IMR-90 (cell line): ENCODE measurements around the gene KRTAP9-9. TPM values are rescaled to one million over a fixed set of nuclear protein-coding genes. Genes with fewer than 3 reads are reported as not detected.

ENCODE experiments used
- ATAC-seq: fragments of 200-7000 bp; cut with Tn5 transposase; 2 replicates; pipeline ENCODE4 v1.9.1; 2020; ENCODE audit warnings: low read depth, mild to moderate bottlenecking, moderate library complexity
- BruUV-seq: library from RNA; stranded (reverse); fragments of 400-500 nt; replicated peaks from 2 replicates; lab custom pipeline; 2021; lab: Mats Ljungman, UMichigan
- CTCF ChIA-PET: fragments of 300-600 bp; formaldehyde crosslinking; extraction: SDS; loops from one replicate; lab custom pipeline; 2021; ENCODE audit warnings: antibody characterized with exemption; lab: Yijun Ruan, JAX
- POLR2A ChIA-PET: fragments of 300-600 bp; sonication (Branson Sonifier 250); formaldehyde crosslinking; loops from one replicate; lab custom pipeline; 2022; ENCODE audit warnings: antibody characterized with exemption; ENCODE audit not compliant: unreplicated experiment; lab: Charles Lee
- DNase-seq: peaks from one replicate; pipeline ENCODE4 v3.0.0; 2013
- H2AFZ ChIP-seq: replicated peaks from 2 replicates; pipeline ENCODE3; 2013; ENCODE audit warnings: low read length, mild to moderate bottlenecking; ENCODE audit not compliant: poor library complexity
- H2AK5ac ChIP-seq: 2 replicates; pipeline ENCODE4 v1.6.1; 2013; ENCODE audit warnings: low read depth, low read length, inconsistent platforms
- H2AK9ac ChIP-seq: replicated peaks from 2 replicates; pipeline ENCODE3; 2013; ENCODE audit warnings: mild to moderate bottlenecking, low read depth, low read length, moderate library complexity; ENCODE audit not compliant: poor library complexity
- H2BK120ac ChIP-seq: 2 replicates; pipeline ENCODE4 v1.6.1; 2013; ENCODE audit warnings: low read depth, low read length, inconsistent platforms
- H2BK15ac ChIP-seq: 3 replicates; pipeline ENCODE4 v1.6.1; 2013; ENCODE audit warnings: low read depth, low read length, inconsistent platforms
- H2BK20ac ChIP-seq: 2 replicates; pipeline ENCODE4 v1.6.1; 2013; ENCODE audit warnings: low read depth, mild to moderate bottlenecking, inconsistent platforms, low read length, moderate library complexity
- H2BK5ac ChIP-seq: 2 replicates; pipeline ENCODE4 v1.6.1; 2013; ENCODE audit warnings: mild to moderate bottlenecking, low read depth, low read length, inconsistent platforms; ENCODE audit not compliant: poor library complexity, severe bottlenecking
- H3K14ac ChIP-seq: replicated peaks from 2 replicates; pipeline ENCODE4 v1.6.1; 2013; ENCODE audit warnings: low read depth, low read length, inconsistent platforms
- H3K18ac ChIP-seq: 2 replicates; pipeline ENCODE4 v1.6.1; 2013; ENCODE audit warnings: low read depth, low read length, control low read depth
- H3K23ac ChIP-seq: 2 replicates; pipeline ENCODE4 v1.6.1; 2013; ENCODE audit warnings: low read depth, low read length, inconsistent platforms
- H3K27ac ChIP-seq: 2 replicates; pipeline ENCODE4 v1.5.1; 2013; ENCODE audit warnings: mild to moderate bottlenecking, control low read depth, low read length; ENCODE audit not compliant: insufficient read depth
- H3K27me3 ChIP-seq: 2 replicates; pipeline ENCODE4 v1.6.1; 2013; ENCODE audit warnings: low read length; ENCODE audit not compliant: control insufficient read depth, insufficient read depth
- H3K36me3 ChIP-seq: 2 replicates; pipeline ENCODE4 v1.6.1; 2013; ENCODE audit warnings: low read length, mixed read lengths; ENCODE audit not compliant: control insufficient read depth, insufficient read depth
- H3K4ac ChIP-seq: 2 replicates; pipeline ENCODE4 v1.6.1; 2013; ENCODE audit warnings: low read depth, low read length, inconsistent platforms
- H3K4me1 ChIP-seq: 2 replicates; pipeline ENCODE4 v1.6.1; 2013; ENCODE audit warnings: low read length, mixed read lengths; ENCODE audit not compliant: control insufficient read depth, insufficient read depth
- H3K4me2 ChIP-seq: 2 replicates; pipeline ENCODE4 v1.6.1; 2013; ENCODE audit warnings: low read depth, mild to moderate bottlenecking, control low read depth, low read length, moderate library complexity
- H3K4me3 ChIP-seq: 2 replicates; pipeline ENCODE4 v1.5.1; 2013; ENCODE audit warnings: low read depth, mild to moderate bottlenecking, control low read depth, low read length, moderate library complexity; ENCODE audit not compliant: insufficient read depth
- H3K56ac ChIP-seq: 2 replicates; pipeline ENCODE4 v1.6.1; 2013; ENCODE audit warnings: low read length, inconsistent platforms; ENCODE audit not compliant: insufficient read depth; ENCODE audit errors: extremely low read depth
- H3K79me1 ChIP-seq, 2 experiments: 2 replicates each; pipeline ENCODE4 v1.6.1; 2013; ENCODE audit warnings: low read length in 2 of 2, inconsistent platforms in 1 of 2, low read depth in 1 of 2
- H3K9ac ChIP-seq: 2 replicates; pipeline ENCODE4 v1.6.1; 2013; ENCODE audit warnings: low read depth, low read length, control low read depth
- H3K9me1 ChIP-seq: 2 replicates; pipeline ENCODE4 v1.6.1; 2013; ENCODE audit warnings: low read length, inconsistent platforms; ENCODE audit not compliant: insufficient read depth
- H3K9me3 ChIP-seq: 2 replicates; pipeline ENCODE4 v1.6.1; 2013; ENCODE audit warnings: low read length; ENCODE audit not compliant: control insufficient read depth, insufficient read depth
- H4K20me1 ChIP-seq: 2 replicates; pipeline ENCODE4 v1.6.1; 2013; ENCODE audit warnings: low read length, inconsistent platforms; ENCODE audit not compliant: insufficient read depth
- H4K5ac ChIP-seq: 2 replicates; pipeline ENCODE4 v1.6.1; 2013; ENCODE audit warnings: mild to moderate bottlenecking, low read depth, low read length, control low read depth
- H4K8ac ChIP-seq, 2 experiments: 2 replicates each; pipeline ENCODE4 v1.6.1; 2013; ENCODE audit warnings: low read depth in 2 of 2, low read length in 2 of 2, control low read depth in 1 of 2, inconsistent platforms in 1 of 2
- H4K91ac ChIP-seq: 2 replicates; pipeline ENCODE4 v1.6.1; 2013; ENCODE audit warnings: low read depth, low read length, inconsistent platforms; ENCODE audit not compliant: insufficient read depth
- BHLHE40 ChIP-seq: fragments of 150-350 bp; IDR thresholded peaks from 2 replicates; pipeline ENCODE4 v1.6.1; 2016; ENCODE audit warnings: mild to moderate bottlenecking, low read depth, low read length
- CEBPB ChIP-seq: IDR thresholded peaks from 2 replicates; pipeline ENCODE4 v1.6.1; 2012; ENCODE audit warnings: low read depth, low read length, improper control_type of control experiment
- CHD1 ChIP-seq: IDR thresholded peaks from 2 replicates; pipeline ENCODE4 v1.6.1; 2012; ENCODE audit warnings: low read depth, low read length, improper control_type of control experiment
- CTCF ChIP-seq: conservative IDR thresholded peaks from 2 replicates; pipeline ENCODE4 v1.5.1; 2012; ENCODE audit warnings: mild to moderate bottlenecking, low read depth, low read length, improper control_type of control experiment
- FOS ChIP-seq: fragments of 150-350 bp; IDR thresholded peaks from 2 replicates; pipeline ENCODE4 v1.6.1; 2016; ENCODE audit warnings: low read depth, low read length
- POLR2A ChIP-seq: IDR thresholded peaks from 2 replicates; pipeline ENCODE4 v1.6.1; 2012; ENCODE audit warnings: mild to moderate bottlenecking, low read depth, low read length
- RCOR1 ChIP-seq: IDR thresholded peaks from 2 replicates; pipeline ENCODE4 v1.6.1; 2012; ENCODE audit warnings: mild to moderate bottlenecking, low read length, improper control_type of control experiment; ENCODE audit not compliant: insufficient replicate concordance
- RFX5 ChIP-seq: IDR thresholded peaks from 2 replicates; pipeline ENCODE4 v1.8.0; 2012; ENCODE audit warnings: low read depth, mild to moderate bottlenecking, low read length, moderate library complexity
- SMC3 ChIP-seq: fragments of 150-350 bp; IDR thresholded peaks from 2 replicates; pipeline ENCODE4 v1.6.1; 2016; ENCODE audit warnings: low read depth, mild to moderate bottlenecking, antibody characterized with exemption, low read length, moderate library complexity
- USF2 ChIP-seq: fragments of 150-350 bp; IDR thresholded peaks from 2 replicates; pipeline ENCODE4 v1.6.1; 2017; ENCODE audit warnings: mild to moderate bottlenecking, antibody characterized with exemption, low read length, low read depth
- WGBS, 2 experiments: methylation state at CpG; one replicate each; pipeline versions ENCODE4 v1.1.5 to v1.1.7; 2013; ENCODE audit warnings: missing lambda C conversion rate in 2 of 2; ENCODE audit not compliant: insufficient read length in 1 of 2; ENCODE audit errors: extremely low coverage in 2 of 2; 5-methylcytosine and 5-hydroxymethylcytosine counted together
- dilution Hi-C: fragments of 300-500 bp; cut with HindIII; formaldehyde crosslinking; loops from one replicate; pipeline ENCODE4 v1.14.3; 2018; ENCODE audit warnings: low sequenced_read_pairs; ENCODE audit not compliant: unreplicated experiment
- in situ Hi-C: fragments of 300-500 bp; cut with MboI; formaldehyde crosslinking; loops from 3 replicates; pipeline ENCODE4 v1.14.3; 2019; ENCODE audit warnings: low sequenced_read_pairs, inconsistent platforms, mixed read lengths
- intact Hi-C: fragments of 100-400 bp; cut with micrococcal nuclease; formaldehyde crosslinking; loops from 2 replicates; pipeline ENCODE4 v1.10.0; 2022
- polyA plus RNA-seq, 3 experiments: library from polyadenylated mRNA; depleted of rRNA; stranded (reverse); fragments of >200 nt; gene quantifications; 2 replicates each; pipeline ENCODE4 v1.2.3, GENCODE V29; 2012; ENCODE audit warnings: low replicate concordance in 1 of 3
- total RNA-seq: library from RNA; depleted of rRNA; stranded (reverse); fragments of >200 nt; gene quantifications from 2 replicates; pipeline ENCODE4 v1.2.3, GENCODE V29; 2012

The KRTAP9-9 gene
- total and polyA plus RNA-seq, 2 of the 4 experiments (the other 2 are of a cell fraction), result not detected

GRCh38 chr17:41278176-41278955 is 23.2 kb downstream of the KRTAP9-9 start (continued):
- no peak for TF ChIP-seq RCOR1

GRCh38 chr17:41284043-41284442 is 28.9 kb downstream of the KRTAP9-9 start:
- Histone ChIP-seq H3K27ac (peak overlapping the region; percentile 15; the same call in 1 of the 2 replicates), H3K9me3 (no peaks in the 10 kb centered on the region), H3K56ac (peak overlapping the region; percentile 33), H3K4me2 (peak overlapping the region; percentile 46; the same call in 1 of the 2 replicates), H4K20me1 (no peaks in the 10 kb centered on the region), H3K4me1 (peaks cover 4% of the 10 kb centered on the region; the same call in 1 of the 2 replicates), H3K79me1 (no peaks in the 10 kb centered on the region), H3K4ac (peak overlapping the region; percentile 80), H3K18ac (peak overlapping the region; percentile 96; the same call in 1 of the 2 replicates), H4K8ac (peak overlapping the region; percentile 26 to 79; a peak in 3 of 4 replicates), H3K14ac (peak overlapping the region; percentile 88), H3K9me1 (peaks cover 7% of the 10 kb centered on the region), H2AFZ (no peak overlapping the region), H2AK9ac (no peak overlapping the region), H3K36me3 (no peaks in the 10 kb centered on the region), H3K4me3 (no peak overlapping the region), H2BK120ac (peak overlapping the region; percentile 92), H4K91ac (peak overlapping the region; percentile 94), H2AK5ac (peak overlapping the region; percentile 88), H2BK5ac (peak overlapping the region; percentile 71), H4K5ac (peak overlapping the region; percentile 77; the same call in 1 of the 2 replicates), H2BK15ac (peak overlapping the region; percentile 77; the same call in 1 of the 3 replicates), H3K23ac (peak overlapping the region; percentile 19), H2BK20ac (peak overlapping the region; percentile 81), H3K27me3 (no peaks in the 10 kb centered on the region), H3K9ac (peak overlapping the region; percentile 18; the same call in 1 of the 2 replicates)
- POLR2A ChIA-PET, result no interaction called here
- CTCF ChIA-PET, result no interaction called here
- DNase-seq (peak; percentile 41), ATAC-seq (peak; percentile 76)
- no TSS peak for BruUV-seq
- dilution Hi-C loops, result no loop called here
- WGBS, 2 experiments, result 80% methylated on average over 1 of the region's 3 CpGs; no CpG with 5 or more reads in 1 of the 2 experiments
- intact Hi-C loops, result no loop called here
- in situ Hi-C loops, result no loop called here
- TF ChIP-seq SMC3 (no peak), FOS (no peak), BHLHE40 (no peak), POLR2A (no peak), RFX5 (no peak), CEBPB (no peak), USF2 (no peak), CHD1 (no peak), CTCF (no peak), RCOR1 (no peak)
